Measurements from ENCODE around the gene HAGHL. TPM values are rescaled to one million over a fixed set of nuclear protein-coding genes. Genes with fewer than 3 reads are reported as not detected.

HAGHL gene
- 9.1 TPM for polyA plus RNA-seq
- long read RNA-seq, donor 1, partial matches to known transcripts = 0 of 1 reads
- long read RNA-seq, donor 1, other reads (novel, unspliced or antisense) = 0 of 1 reads
- long read RNA-seq, donor 2 = 0 reads
- long read RNA-seq, donor 3 = 0 reads
- long read RNA-seq, donor 4 = 0 reads
- long read RNA-seq, donor 5 = 0 reads
- long read RNA-seq, donor 6 = 0 reads
- long read RNA-seq, donor 7, partial matches to known transcripts = 0 of 2 reads
- long read RNA-seq, donor 7, other reads (novel, unspliced or antisense) = 0 of 2 reads
- long read RNA-seq, donor 8, partial matches to known transcripts = 0 of 1 reads
- long read RNA-seq, donor 8, other reads (novel, unspliced or antisense) = 0 of 1 reads
- long read RNA-seq, donor 9 = 0 reads
- long read RNA-seq, donor 10, partial matches to known transcripts = 0 of 2 reads
- long read RNA-seq, donor 10, other reads (novel, unspliced or antisense) = 0 of 2 reads
- long read RNA-seq, donor 11, partial matches to known transcripts = 0 of 1 reads
- long read RNA-seq, donor 11, other reads (novel, unspliced or antisense) = 0 of 1 reads

- DNase-seq = no peak
- H3K4me1 ChIP-seq (ENCODE audit: control insufficient read depth, insufficient read depth, low read length) = peaks cover 14% of the 10 kb centered on the region
- no peak within 1 kb of the TSS for H3K27ac ChIP-seq (ENCODE audit: low read length)
- H3K27me3 ChIP-seq (ENCODE audit: control insufficient read depth, insufficient read depth, low read length) = peaks cover 21% of the 10 kb centered on the region
- H3K36me3 ChIP-seq (ENCODE audit: control insufficient read depth, insufficient read depth, low read length) = peaks cover 26% of the 10 kb centered on the region
- peak within 1 kb of the TSS; percentile 42 for H3K4me3 ChIP-seq (ENCODE audit: low read length)
- WGBS (ENCODE audit: insufficient coverage, low lambda C conversion rate) = no CpG with 5 or more reads among the region's 88 CpGs
- H3K9me3 ChIP-seq (ENCODE audit: control insufficient read depth, low read depth, low read length) = peaks cover 13% of the 10 kb centered on the region
These were observed at the start of gene HAGHL, which contains the start of gene CCDC78 for GRCh38 chr16:726438-727290. Gene HAGHL (plus strand): TSS chr16:727106. CDS start chr16:727510, 404 bp downstream. Gene CCDC78 (minus strand): TSS chr16:726443. CDS start chr16:726367, 76 bp downstream.

GRCh38 chr16:677316-678190 is 49.4 kb upstream of the HAGHL start:
- Histone ChIP-seq H3K4me1 (ENCODE audit: control insufficient read depth, insufficient read depth, low read length) (peaks cover 45% of the 10 kb centered on the region), H3K27ac (ENCODE audit: low read length) (no peak overlapping the region), H3K36me3 (ENCODE audit: control insufficient read depth, insufficient read depth, low read length) (peaks cover 23% of the 10 kb centered on the region), H3K4me3 (ENCODE audit: low read length) (no peak overlapping the region), H3K27me3 (ENCODE audit: control insufficient read depth, insufficient read depth, low read length) (peaks cover 4% of the 10 kb centered on the region), H3K9me3 (ENCODE audit: control insufficient read depth, low read depth, low read length) (peaks cover 3% of the 10 kb centered on the region)
- no peak for DNase-seq
- WGBS (ENCODE audit: insufficient coverage, low lambda C conversion rate) = no CpG with 5 or more reads among the region's 57 CpGs

- peaks cover 4% of the 10 kb centered on the region for H3K27me3 ChIP-seq (ENCODE audit: control insufficient read depth, insufficient read depth, low read length)
- H3K4me3 ChIP-seq (ENCODE audit: low read length) = no peak overlapping the region
- H3K9me3 ChIP-seq (ENCODE audit: control insufficient read depth, low read depth, low read length) = peaks cover 3% of the 10 kb centered on the region
- H3K36me3 ChIP-seq (ENCODE audit: control insufficient read depth, insufficient read depth, low read length) = peaks cover 25% of the 10 kb centered on the region
- H3K27ac ChIP-seq (ENCODE audit: low read length) = no peak overlapping the region
- H3K4me1 ChIP-seq (ENCODE audit: control insufficient read depth, insufficient read depth, low read length) = peaks cover 53% of the 10 kb centered on the region
- no CpG with 5 or more reads among the region's 21 CpGs for WGBS (ENCODE audit: insufficient coverage, low lambda C conversion rate)
- DNase-seq = no peak
These were observed 48.6 kb upstream of the HAGHL start for GRCh38 chr16:678209-678857.

DNA sequence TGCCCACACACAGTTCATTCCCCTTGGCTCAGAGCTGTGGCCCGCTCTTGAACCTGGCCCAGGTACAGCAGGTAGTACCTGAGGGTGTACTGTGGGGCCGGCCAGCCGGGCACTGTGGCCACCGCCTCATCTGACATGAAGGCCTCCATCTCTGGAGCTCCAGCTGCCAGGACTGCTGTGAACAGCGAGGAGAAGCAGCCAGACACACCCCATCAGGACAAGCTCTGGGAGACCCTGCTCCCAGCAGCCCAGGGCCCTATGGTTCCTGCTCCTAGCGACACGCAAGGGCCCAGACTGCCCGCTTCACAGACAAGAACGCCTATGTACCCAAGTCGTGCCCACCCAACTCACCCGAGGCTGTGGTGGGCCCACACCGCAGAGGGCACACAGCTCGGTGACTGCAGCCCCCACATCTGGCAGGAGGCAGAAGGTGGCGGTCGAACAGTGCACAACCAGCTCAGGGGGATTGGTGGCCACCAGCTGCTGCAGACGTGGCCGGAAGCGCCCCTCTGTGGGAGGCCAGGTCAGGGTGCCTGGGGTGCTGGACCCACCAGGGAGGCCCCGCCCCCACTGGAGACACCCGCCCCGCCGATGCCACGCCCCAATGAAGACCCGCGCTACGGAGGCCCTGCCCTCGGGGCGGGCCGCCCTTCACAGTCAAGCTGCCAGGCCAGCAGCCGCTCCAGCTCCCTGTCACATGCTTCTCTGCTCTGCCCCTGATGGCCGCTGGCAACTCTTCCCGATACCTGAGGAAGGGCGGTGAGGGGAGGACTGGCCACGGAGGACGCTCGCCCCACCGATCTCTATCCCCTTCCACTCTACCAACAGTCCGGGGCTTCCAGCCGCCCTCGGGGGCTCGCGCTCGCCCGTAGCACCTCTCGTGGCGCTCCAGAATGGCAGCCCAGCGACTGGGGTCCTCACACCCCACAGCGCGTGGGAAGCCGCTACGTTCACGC is 47.8 kb upstream of the HAGHL start:
- peak overlapping the region; percentile 48 for H3K4me3 ChIP-seq (ENCODE audit: low read length)
- peaks cover 3% of the 10 kb centered on the region for H3K9me3 ChIP-seq (ENCODE audit: control insufficient read depth, low read depth, low read length)
- no CpG with 5 or more reads among the region's 52 CpGs for WGBS (ENCODE audit: insufficient coverage, low lambda C conversion rate)
- H3K36me3 ChIP-seq (ENCODE audit: control insufficient read depth, insufficient read depth, low read length) = peaks cover 19% of the 10 kb centered on the region
- H3K27me3 ChIP-seq (ENCODE audit: control insufficient read depth, insufficient read depth, low read length) = peaks cover 4% of the 10 kb centered on the region
- peaks cover 57% of the 10 kb centered on the region for H3K4me1 ChIP-seq (ENCODE audit: control insufficient read depth, insufficient read depth, low read length)
- peak overlapping the region; percentile 91 for H3K27ac ChIP-seq (ENCODE audit: low read length)
- peak; percentile 68 to 82 for DNase-seq

GRCh38 chr16:679814-680624 is 46.9 kb upstream of the HAGHL start, which contains the start of gene STUB1:
Gene STUB1 (plus strand): TSS chr16:680410. CDS start chr16:680526, 116 bp downstream.
- Histone ChIP-seq H3K4me1 (ENCODE audit: control insufficient read depth, insufficient read depth, low read length) (peaks cover 51% of the 10 kb centered on the region), H3K27ac (ENCODE audit: low read length) (peak within 1 kb of the TSS; percentile 96), H3K36me3 (ENCODE audit: control insufficient read depth, insufficient read depth, low read length) (peaks cover 19% of the 10 kb centered on the region), H3K4me3 (ENCODE audit: low read length) (peak within 1 kb of the TSS; percentile 82), H3K9me3 (ENCODE audit: control insufficient read depth, low read depth, low read length) (peaks cover 6% of the 10 kb centered on the region), H3K27me3 (ENCODE audit: control insufficient read depth, insufficient read depth, low read length) (peaks cover 4% of the 10 kb centered on the region)
- no CpG with 5 or more reads among the region's 91 CpGs for WGBS (ENCODE audit: insufficient coverage, low lambda C conversion rate)
- DNase-seq = peak; percentile 75 to 87

GRCh38 chr16:680625-680945 is 46.3 kb upstream of the HAGHL start:
- peaks cover 10% of the 10 kb centered on the region for H3K9me3 ChIP-seq (ENCODE audit: control insufficient read depth, low read depth, low read length)
- peak overlapping the region; percentile 43 for H3K27ac ChIP-seq (ENCODE audit: low read length)
- peak overlapping the region; percentile 82 for H3K4me3 ChIP-seq (ENCODE audit: low read length)
- peaks cover 47% of the 10 kb centered on the region for H3K4me1 ChIP-seq (ENCODE audit: control insufficient read depth, insufficient read depth, low read length)
- peaks cover 24% of the 10 kb centered on the region for H3K36me3 ChIP-seq (ENCODE audit: control insufficient read depth, insufficient read depth, low read length)
- no peak for DNase-seq
- WGBS (ENCODE audit: insufficient coverage, low lambda C conversion rate) = no CpG with 5 or more reads among the region's 38 CpGs
- H3K27me3 ChIP-seq (ENCODE audit: control insufficient read depth, insufficient read depth, low read length) = peaks cover 2% of the 10 kb centered on the region

DNA sequence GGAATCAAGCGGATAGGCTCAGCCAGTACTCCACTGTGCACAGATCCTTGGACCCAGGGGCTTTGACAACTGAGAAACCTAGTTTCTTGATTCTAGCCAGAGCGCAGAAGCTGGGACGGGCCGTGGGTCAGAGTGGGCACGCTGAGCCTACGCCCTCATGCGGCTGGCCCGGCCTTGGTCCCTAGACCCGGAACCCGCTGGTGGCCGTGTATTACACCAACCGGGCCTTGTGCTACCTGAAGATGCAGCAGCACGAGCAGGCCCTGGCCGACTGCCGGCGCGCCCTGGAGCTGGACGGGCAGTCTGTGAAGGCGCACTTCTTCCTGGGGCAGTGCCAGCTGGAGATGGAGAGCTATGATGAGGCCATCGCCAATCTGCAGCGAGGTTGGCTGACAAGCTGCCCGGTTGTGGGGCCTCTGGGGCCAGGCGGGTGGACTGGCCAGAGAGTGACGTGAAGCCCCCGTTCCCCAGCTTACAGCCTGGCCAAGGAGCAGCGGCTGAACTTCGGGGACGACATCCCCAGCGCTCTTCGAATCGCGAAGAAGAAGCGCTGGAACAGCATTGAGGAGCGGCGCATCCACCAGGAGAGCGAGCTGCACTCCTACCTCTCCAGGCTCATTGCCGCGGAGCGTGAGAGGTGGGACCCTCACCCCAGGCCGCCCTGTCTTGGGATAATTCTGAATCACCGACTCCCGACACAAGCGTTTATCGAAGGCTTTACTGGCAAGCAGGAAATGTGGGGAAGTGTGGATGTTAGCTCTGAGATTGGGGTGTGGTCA is 45.8 kb upstream of the HAGHL start:
- no peak for DNase-seq
- WGBS (ENCODE audit: insufficient coverage, low lambda C conversion rate) = no CpG with 5 or more reads among the region's 44 CpGs
- Histone ChIP-seq H3K9me3 (ENCODE audit: control insufficient read depth, low read depth, low read length) (peaks cover 8% of the 10 kb centered on the region), H3K36me3 (ENCODE audit: control insufficient read depth, insufficient read depth, low read length) (peaks cover 25% of the 10 kb centered on the region), H3K4me1 (ENCODE audit: control insufficient read depth, insufficient read depth, low read length) (peaks cover 43% of the 10 kb centered on the region), H3K27ac (ENCODE audit: low read length) (peak overlapping the region; percentile 43), H3K27me3 (ENCODE audit: control insufficient read depth, insufficient read depth, low read length) (peaks cover 2% of the 10 kb centered on the region), H3K4me3 (ENCODE audit: low read length) (peak overlapping the region; percentile 82)

Measured in large intestine (tissue), 12 donors.